Globus pallidus (tissue), 1 donor: ENCODE data around the gene CUTC.
"Not testable (repeated sequence)": the region's sequence is repeated elsewhere in the genome, so short reads cannot be mapped to it uniquely, and the experiment has no call there.

Experiments
- DNase-seq: peaks from one replicate; pipeline ENCODE4 v3.0.0-alpha.2; 2015; ENCODE audit warnings: low spot score

Gene CUTC

DNA sequence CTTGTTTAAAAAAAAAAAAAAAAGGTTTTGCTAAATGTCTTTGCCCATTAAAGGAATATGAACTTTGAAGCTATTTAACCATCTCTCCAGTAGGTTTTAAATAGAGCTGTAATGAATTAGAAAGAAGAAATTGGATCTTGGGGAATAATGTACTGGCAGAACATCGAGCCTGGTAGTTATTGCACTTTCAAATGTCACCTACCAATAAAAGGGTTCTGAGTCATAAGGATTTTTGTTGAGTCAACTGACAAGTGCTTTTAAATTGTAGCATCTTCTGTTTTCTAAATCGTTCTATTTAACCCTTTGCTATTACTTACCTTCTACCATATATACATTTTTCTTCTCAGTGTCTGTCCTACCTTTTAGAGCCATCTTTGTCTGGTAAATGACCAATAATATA lies 10.7 kb downstream of the CUTC start:
- no peak for DNase-seq

DNA sequence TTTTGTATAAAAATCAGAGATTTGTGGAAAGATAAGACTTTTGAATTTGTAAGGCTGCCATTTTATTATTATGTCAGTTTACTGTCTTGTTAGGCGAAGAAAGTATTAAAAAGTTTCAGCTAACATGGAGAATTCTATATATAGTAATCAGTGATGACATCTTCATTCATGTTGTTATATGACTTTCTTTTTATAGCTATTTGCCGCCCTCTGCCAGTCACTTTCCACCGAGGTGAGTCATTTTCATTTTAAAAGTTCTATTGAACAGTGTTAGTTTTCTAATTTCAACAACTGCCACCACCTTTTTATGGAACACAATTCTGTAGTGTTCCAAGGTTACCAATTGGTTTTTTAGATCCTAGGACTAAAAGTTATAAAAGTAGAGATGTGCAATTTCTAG lies 11.8 kb downstream of the CUTC start:
- DNase-seq = no peak

DNA sequence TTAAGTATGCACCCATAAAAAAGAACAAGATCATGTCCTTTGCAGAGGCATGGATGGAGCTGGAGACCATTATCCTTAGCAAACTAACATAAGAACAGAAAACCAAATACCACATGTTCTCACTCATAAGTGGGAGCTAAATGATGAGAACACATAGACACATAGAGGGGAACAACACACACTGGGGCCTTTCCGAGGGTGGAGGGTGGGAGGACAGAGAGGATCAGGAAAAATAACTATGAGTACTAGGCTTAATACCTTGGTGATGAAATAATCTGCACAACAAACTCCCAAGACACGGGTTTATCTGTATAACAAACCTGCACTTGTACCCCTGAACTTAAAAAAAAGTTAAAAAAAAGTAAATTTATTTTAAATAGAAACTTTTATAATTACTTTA lies 14.1 kb downstream of the CUTC start:
- DNase-seq = not testable (repeated sequence)

DNA sequence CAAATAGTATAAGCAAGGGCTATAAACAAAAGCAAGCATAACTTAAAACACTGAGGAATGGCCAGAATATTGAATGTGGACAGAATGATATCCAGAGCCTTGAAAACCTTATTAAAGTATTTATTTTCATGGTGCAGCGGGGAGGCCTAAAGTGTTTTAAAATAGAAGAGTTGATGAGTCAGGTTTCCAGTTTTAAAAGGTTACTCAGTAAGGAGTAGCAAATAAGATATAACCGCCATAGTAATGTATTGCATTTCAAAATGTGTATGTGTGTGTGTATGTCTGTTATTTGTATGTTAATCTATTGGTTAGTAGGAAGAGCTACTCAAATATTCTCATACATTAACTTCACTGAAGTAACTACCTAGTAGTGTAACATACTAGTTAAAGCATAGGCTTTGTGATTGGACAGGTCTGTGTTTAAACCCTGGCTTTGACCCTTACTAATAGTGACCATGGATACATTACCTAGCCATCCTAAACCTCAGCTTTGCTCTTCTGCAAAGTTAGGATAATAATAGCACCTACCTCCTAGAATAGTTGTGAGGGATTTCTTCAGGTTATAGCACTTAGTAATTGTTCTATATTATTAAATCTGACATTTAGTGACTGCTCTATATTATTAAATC lies 16.9 kb downstream of the CUTC start:
- no peak for DNase-seq

DNA sequence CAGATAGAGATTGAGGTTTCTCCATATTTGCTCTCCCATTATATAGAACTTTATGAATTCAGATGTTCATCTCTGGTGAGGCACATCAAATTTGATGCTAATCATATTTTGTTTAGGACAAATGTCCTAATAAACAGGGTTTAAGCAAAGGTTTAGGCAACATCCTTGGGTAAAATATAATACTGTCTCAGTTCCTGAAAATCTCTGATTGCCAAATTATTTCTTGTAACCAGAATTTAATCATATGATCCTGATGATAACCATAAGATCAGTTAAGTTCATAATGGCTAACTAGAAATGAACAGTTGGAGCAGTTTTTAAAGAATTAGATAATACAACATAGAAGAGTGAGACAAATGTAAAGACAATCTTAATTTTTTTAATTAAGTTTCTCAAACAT lies 18.6 kb downstream of the CUTC start:
- DNase-seq = no peak

DNA sequence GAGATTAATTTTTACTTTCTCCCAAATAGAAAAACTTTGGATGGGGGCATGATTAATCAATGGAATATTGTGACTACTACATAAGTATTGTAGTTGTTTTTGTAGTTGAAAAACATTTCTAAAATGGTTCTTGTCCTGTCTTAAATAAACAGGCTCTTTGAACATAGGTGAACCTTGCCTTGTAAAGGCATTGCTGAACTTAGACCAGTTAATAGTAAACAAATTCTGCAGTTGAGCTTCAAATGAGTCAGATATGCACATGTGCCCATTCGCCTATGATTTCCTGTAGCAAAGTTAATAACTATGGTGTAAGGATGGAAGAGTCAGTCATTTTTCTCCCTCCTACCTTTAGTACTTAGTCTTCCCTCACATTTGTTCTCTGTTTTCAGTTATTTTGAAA lies 22.6 kb downstream of the CUTC start:
- no peak for DNase-seq

DNA sequence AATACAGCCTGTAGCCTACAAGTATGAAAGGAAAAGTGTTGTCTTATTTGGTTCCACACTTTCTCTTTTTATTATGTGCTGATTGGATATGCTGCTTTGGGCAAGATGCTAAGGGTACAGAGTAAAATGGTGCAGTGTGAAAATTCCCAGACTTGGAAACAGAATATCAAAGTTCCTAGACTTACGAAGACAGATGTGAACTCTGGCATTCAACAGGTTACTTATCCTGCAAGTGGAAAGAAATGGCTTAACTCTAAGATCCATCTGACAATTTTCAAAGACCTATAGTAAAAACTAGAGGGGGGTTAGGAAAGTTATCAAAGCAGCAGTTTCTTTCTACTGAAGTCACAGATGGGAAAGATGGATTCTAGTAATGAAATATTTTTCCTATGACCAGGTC lies 24.1 kb downstream of the CUTC start:
- DNase-seq = no peak

DNA sequence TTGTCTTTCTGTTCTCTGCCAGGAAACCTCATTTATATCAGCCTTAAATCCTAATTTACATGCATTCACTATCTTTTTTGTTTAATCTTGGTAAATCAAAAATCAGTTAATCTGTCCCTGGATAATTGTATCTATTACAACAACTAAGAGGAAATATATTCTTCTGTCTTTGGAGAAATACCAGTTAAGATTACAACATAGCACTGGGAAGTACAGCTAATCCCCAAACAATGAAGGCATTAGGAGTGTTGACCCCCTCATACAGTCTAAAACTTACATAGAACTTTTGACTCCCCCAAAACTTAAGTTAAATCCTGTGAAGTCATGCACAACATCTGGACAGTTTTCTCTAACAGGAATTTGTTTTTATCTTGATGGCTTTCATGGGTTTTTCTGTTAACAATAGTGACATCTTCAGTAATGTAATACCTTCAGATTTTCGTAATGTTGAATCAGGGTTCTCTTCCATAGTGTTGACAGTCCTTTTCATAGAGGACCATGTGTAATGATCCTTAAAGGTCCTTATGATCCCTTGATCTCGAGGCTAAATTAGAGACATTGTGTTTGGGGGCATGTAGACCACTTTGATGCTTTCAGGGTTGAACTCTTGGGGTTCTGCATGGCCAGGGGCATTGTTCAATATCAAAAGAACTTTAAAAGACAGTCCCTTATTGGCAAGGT lies 26.3 kb downstream of the CUTC start:
- DNase-seq = no peak

DNA sequence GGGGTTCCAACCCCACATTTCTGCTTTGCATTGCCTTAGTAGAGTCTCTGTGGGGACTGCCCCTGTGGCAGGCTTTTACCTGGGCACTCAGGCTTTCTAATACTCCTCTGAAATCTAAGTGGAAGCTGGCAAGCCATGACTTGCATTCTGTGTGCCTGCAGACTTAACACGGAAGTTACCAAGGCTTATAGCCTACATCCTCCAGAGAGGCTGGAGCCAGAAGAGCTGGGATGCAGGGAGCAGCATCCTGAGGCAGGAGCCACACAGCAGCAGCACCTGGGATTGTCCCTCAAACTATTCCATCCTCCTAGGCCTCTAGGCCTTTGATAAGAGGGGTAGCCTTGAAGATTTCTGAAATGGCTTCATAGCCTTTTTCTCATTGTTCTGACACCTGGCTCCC lies 28.3 kb downstream of the CUTC start:
- no peak for DNase-seq

DNA sequence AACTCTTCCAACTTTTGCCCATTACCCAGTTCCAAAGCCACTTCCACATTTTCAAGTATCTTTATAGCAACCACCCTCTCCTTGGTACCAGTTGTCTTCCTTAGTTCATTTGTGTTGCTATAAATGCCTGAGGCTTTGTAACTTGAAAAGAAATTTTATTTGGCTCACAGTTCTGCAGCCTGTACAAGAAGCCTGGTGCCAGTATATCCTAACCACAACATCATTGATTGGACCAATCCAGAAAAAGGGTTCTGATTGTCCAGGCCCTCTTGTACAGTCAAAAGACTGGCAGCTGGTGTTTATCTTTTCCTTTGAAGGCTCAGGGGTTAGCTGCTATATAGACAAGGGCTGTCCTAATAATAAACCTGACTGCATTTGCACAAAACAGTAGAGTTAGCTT lies 29.3 kb downstream of the CUTC start:
- DNase-seq = no peak

DNA sequence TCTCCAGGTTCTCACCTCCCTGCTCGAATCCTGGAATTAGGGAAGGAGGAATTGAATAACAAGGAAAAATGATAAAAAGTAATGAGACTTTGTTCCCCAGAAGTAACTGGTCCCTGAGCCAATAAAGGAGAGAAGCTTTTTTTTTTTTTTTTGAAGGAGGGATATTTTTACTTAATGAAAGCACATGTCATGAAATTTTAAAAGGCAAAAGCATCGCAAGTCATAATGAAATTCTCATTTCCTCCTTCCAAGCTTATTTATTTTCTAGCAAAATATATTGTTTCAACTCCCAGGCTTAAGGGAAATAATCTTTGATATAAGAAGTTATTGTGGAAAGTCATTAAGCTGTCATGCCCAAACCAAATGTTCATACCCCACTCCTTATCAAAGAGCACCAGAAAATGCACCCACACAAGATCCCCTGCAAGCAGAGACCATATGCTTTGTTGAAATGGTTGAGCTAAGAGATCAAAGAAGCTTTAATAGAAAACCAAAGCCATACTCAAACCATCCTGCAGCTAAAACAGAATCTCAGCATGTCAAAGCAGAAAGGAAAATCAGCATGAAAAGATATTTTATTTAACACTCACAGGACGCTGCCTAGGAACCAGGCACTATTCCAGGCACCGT lies 33.8 kb downstream of the CUTC start:
- DNase-seq = no peak

DNA sequence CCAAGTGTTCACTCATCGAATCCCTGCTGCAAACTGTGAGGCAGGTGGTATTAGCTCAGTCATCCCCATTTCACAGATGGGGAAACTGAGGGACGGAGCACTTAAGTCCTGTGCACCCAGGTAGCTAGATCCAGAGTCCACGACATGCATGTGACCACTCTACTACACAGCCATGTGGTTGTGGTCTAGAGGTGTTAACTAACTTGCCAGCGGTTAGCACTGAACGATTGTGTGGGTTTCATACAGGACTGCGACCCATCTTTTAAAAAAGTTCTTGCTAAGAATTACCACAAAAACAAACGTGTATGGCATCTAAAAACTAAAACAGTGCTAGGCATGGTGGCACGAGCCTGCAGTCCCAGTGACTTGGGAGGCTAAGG lies 34.3 kb downstream of the CUTC start:
- DNase-seq = no peak

DNA sequence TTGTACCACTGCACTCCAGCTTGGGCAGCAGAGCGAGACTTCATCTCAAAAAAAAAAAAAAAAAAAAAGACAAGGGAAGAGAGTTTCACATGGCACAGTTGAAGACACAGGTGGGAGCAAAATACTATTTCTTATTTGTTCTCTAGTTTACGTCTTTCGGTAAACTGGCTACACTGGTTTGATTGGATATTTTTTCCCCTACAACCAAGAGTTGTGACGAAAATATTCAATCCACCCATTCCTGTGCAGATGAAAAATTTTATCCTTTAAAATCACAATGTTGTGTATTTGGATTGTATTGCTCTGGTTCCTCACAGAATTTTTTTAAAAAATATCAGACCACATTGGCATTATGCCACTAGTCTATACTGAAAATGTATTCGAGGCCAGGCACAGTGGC lies 35.9 kb downstream of the CUTC start:
- no peak for DNase-seq

DNA sequence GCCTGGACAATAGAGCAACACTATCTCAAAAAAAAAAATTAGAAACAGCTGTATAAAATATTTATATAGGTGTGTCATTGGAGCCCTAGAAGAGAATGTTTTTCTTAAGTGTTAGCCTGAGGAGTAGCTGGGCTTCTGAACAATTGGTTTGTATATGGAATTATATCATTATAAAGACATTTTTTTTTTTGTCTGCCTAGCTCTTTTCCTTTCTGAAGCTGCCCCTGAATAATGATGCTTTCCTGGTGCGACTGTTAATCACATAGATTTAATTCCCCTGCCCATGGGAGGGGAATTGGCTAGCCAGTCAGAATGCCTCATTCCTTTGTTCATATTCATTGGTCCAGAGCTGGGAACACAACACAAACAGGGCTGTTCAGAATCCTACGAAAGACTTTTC lies 36.5 kb downstream of the CUTC start:
- DNase-seq = no peak

DNA sequence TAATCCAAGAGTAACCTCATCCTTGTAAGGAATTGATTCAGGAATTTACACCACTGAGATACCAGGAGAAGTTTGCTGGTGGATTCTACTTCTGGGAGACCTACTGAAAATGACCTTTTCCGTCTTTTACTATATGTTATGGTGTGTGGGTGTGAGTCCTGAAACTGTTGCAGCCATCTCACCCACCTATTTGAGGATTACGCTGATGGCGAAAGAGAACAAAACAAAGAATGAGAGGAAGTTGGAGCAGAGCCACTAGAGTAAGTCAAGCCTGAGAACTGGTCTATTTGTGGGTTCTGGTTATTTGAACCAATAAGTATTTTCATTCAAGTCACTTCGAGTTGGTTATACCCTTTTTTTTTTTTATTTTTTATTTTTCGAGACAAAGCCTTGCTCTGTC lies 37.7 kb downstream of the CUTC start:
- no peak for DNase-seq

DNA sequence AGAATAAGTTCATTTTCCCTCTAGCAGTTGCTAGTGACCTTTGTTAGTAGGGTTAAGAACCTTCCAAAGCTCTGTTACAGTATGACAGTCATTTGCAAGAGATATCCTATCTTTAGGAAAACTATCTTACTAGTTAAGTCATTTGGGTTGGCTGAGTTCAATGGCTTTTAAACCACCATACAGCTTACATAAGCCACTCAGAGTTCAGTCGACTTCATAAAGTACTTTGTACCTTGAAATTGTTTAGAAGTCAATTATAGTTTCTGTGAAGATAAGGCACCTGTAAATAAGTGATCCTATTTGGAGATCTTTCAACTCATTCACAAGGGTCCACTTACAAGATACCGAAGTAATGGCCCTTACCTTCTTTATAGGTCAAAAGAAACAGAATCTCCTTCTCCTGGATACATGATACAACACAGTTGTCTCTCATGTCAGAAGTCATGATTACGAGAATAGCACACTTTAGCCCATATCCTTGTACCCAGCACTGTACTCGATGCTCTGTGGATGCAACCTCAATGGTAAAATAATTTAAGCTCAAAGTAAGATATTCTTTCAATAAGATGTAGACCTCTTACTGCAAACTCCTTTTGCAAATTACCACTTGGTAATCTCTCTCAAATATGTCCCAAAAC lies 38.5 kb downstream of the CUTC start:
- no peak for DNase-seq

DNA sequence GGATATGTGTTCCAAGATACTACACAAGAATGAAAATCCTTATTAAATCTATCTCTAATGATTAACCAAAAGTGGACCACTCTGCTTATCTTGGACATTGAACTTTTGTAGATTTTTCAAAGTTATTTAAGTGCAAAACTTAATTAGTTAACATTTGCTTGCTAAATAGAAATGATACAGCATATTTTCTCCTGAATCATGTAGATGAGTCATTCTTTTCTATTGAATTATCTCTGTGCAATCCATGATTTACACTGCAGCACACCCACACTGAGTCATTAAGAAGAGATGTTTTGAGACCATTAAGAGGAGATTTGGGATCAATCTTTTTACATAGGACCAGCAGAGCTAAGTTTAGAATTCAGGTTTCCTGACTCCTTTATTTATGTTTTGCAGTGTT lies 43.8 kb downstream of the CUTC start:
- DNase-seq = no peak

DNA sequence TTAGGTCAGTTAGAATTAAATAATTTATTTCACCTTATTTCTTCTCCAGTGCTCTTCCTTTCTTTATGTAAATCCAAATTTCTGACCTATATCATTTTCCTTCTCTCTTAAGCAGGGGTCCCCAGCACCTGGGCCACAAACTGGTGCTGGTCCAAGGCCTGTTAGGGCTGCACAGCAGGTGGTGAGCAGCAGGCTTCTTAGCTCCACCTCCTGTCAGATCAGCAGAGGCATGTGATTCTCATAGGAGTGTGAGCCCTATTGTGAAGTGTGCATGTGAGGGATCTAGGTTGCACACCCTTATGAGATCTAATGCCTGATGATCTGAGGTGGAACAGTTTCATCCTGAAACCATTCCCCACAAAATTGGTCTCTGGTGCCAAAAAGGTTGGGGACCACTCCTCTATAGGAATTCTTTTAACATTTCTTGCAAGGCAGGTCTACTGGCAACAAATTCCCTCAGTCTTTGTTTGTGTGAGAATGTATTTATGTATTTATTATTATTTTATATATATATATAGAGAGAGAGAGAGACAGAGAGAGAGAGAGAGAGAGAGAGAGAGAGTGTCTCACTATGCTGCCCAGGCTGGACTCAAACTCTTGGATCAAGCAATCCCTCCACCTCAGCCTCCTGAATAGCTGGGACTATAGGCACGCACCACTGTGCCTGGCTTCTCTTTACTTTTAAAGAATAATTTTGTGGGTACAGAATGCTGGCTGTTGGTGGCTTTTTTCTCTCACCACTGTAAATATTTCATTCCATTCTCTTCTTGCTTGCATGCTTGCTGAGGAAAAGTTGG lies 46.1 kb downstream of the CUTC start:
- DNase-seq = no peak

DNA sequence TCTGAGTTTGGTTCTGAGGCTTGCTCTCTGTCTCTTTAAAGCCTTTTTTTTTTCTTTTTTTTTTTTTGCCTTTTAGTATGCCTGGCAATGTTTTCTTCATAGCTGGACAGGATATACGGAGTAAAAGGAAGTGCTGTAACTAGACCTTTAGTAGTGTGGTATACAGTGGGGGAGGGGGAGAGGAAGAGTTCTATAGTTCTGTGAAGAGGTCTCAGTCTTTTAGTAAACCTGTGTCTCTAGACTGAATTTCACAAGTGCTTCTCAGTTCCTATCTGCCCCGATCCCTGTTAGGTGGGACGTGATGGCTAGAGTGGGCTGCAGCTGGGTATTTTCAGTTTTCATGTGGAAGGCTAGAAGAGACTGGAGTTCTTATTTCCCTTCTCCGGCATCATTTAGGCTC lies 47.3 kb downstream of the CUTC start:
- no peak for DNase-seq

DNA sequence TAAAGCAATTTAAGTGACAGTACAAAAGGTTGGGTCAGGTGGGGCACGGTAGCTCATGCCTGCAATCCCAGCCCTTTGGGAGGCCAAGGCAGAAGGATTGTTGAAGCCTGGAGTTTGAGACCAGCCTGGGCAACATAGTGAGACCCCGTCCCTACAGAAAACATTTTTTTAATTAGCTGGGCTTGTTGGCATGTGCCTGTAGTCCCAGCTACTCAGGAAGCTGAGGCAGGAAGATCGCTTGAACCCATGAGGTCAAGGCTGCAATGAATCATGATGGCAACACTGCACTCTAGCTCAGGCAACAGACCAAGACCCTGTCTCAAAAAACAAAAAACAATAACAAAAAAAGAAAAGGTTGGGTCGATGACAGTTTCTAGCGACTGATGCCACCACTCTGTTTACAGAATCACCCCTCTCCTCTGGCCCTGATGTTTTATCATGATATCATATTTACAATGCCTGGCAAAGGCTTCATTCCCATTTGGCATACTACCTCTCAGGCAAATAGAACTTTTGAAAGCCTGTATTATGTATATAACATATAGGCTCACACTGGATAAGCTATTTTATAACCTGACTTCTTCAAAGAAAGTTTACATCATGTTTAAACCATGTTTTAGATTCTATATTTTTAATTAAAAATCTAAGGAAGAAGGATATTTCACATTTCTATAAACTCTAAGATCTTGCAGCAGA lies 49.8 kb downstream of the CUTC start:
- no peak for DNase-seq

DNA sequence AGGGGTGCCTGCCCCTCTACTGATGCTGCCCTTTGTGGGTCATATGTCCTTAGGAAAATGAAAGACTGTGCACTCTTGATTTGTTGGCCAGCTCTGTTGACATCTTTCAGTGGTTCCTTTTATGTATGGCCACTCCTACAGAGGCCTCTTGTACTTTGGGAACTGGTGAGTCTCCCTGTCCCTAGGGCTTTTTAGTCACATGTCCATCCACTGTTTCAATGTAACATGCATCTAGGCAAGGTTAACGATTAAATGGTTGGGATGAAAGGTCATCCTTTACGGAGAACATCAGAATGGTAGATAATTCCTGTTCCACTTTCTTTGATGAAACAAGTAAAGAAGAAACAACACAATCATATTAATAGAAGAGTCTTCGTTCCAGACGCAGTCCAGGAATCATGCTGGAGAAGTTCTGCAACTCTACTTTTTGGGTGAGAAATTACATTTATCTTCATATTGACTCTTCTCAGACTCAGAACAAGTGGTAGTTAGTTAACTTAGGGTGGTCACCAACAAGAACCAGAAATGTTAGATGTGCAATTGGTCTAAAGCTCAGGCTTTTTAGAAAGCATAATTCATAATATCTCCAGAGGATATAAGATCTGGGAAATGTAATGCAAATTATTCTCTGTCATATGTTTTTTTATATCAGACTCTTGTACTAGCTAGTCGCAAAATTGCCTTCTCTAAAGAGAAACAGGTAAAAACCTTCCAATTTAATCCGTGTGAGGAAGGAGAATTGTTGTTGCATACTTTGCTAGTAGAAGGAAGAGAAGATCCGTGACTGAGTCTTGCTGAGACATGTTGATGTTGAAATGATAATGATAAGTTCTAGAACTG lies 50.6 kb downstream of the CUTC start, which contains the start of gene ABCC2:
ABCC2 (plus strand) TSS at position 194 of the 840 bp plus-strand sequence; CDS start at position 399, 205 bp downstream.
- DNase-seq = no peak
